ENCODE results near the gene TCF15. TPM values are rescaled to one million over a fixed set of nuclear protein-coding genes. Genes with fewer than 3 reads are reported as not detected.

TCF15 gene
- total and polyA plus RNA-seq, 4 donors = 0.58 to 1.0 TPM; not detected in 2

GRCh38 chr20:635893-636338 is 25.8 kb upstream of the TCF15 start:
- ATAC-seq (ENCODE audit: low FRiP score) (no peak), DNase-seq (no peak)
- WGBS, 2 donors = 44 to 46% methylated on average over 7 of the region's 7 CpGs
- Histone ChIP-seq H3K4me3 (ENCODE audit: low read length in 2 of 2) (no peak overlapping the region), H3K27me3 (ENCODE audit: control insufficient read depth in 1 of 2, insufficient read depth in 2 of 2, low read length in 1 of 2) (no peaks in the 10 kb centered on the region), H3K9me3 (ENCODE audit: control insufficient read depth, low read length) (no peaks in the 10 kb centered on the region), H3K36me3 (ENCODE audit: control insufficient read depth in 1 of 2, insufficient read depth in 2 of 2, low read length in 1 of 2) (no peaks in the 10 kb centered on the region), H3K27ac (ENCODE audit: low read depth in 1 of 2, low read length in 2 of 2) (no peak overlapping the region), H3K4me1 (ENCODE audit: control insufficient read depth in 1 of 2, insufficient read depth in 2 of 2, low read length in 2 of 2) (no peaks in the 10 kb centered on the region)
- intact Hi-C loops (cut with DNase I) = no loop called here

GRCh38 chr20:635028-635892 is 25.2 kb upstream of the TCF15 start:
- Histone ChIP-seq H3K4me1 (ENCODE audit: control insufficient read depth in 1 of 2, insufficient read depth in 2 of 2, low read length in 2 of 2) (no peaks in the 10 kb centered on the region), H3K36me3 (ENCODE audit: control insufficient read depth in 1 of 2, insufficient read depth in 2 of 2, low read length in 1 of 2) (no peaks in the 10 kb centered on the region), H3K9me3 (ENCODE audit: control insufficient read depth, low read length) (no peaks in the 10 kb centered on the region), H3K27ac (ENCODE audit: low read depth in 1 of 2, low read length in 2 of 2) (no peak overlapping the region), H3K27me3 (ENCODE audit: control insufficient read depth in 1 of 2, insufficient read depth in 2 of 2, low read length in 1 of 2) (no peaks in the 10 kb centered on the region), H3K4me3 (ENCODE audit: low read length in 2 of 2) (no peak overlapping the region)
- ATAC-seq (ENCODE audit: low FRiP score) (no peak), DNase-seq (no peak)
- WGBS, 2 donors = 68 to 70% methylated on average over 9 of the region's 9 CpGs
- intact Hi-C loops (cut with DNase I) = no loop called here

GRCh38 chr20:634148-634925 is 24.2 kb upstream of the TCF15 start:
- Histone ChIP-seq H3K27ac (ENCODE audit: low read depth in 1 of 2, low read length in 2 of 2) (no peak overlapping the region), H3K4me1 (ENCODE audit: control insufficient read depth in 1 of 2, insufficient read depth in 2 of 2, low read length in 2 of 2) (no peaks in the 10 kb centered on the region), H3K9me3 (ENCODE audit: control insufficient read depth, low read length) (no peaks in the 10 kb centered on the region), H3K4me3 (ENCODE audit: low read length in 2 of 2) (no peak overlapping the region), H3K27me3 (ENCODE audit: control insufficient read depth in 1 of 2, insufficient read depth in 2 of 2, low read length in 1 of 2) (no peaks in the 10 kb centered on the region), H3K36me3 (ENCODE audit: control insufficient read depth in 1 of 2, insufficient read depth in 2 of 2, low read length in 1 of 2) (no peaks in the 10 kb centered on the region)
- 64 to 70% methylated on average over 14 of the region's 14 CpGs for WGBS, 2 donors
- ATAC-seq (ENCODE audit: low FRiP score) (no peak), DNase-seq (no peak)
- intact Hi-C loops (cut with DNase I) = no loop called here

DNA sequence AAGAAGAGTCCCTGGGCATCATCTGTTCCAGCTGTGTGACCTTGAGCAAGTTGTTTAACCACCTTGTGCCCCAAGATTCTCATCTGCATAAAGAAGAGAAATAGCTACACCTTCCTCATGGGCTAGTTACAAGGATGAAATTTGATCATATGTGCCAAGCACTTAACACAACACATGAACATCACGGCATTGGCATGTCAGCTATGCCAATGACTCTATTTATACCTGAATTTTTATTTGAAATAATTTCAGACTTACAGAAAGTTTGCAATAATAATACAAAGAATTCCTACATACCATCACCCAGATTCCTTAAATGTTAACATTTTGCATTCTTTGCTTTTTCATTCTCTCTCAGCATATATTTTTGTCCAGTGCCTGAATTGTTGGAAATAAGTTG is 21.0 kb upstream of the TCF15 start:
- Histone ChIP-seq H3K27me3 (ENCODE audit: control insufficient read depth in 1 of 2, insufficient read depth in 2 of 2, low read length in 1 of 2) (no peaks in the 10 kb centered on the region), H3K36me3 (ENCODE audit: control insufficient read depth in 1 of 2, insufficient read depth in 2 of 2, low read length in 1 of 2) (no peaks in the 10 kb centered on the region), H3K9me3 (ENCODE audit: control insufficient read depth, low read length) (no peaks in the 10 kb centered on the region), H3K4me1 (ENCODE audit: control insufficient read depth in 1 of 2, insufficient read depth in 2 of 2, low read length in 2 of 2) (no peaks in the 10 kb centered on the region), H3K4me3 (ENCODE audit: low read length in 2 of 2) (no peak overlapping the region), H3K27ac (ENCODE audit: low read depth in 1 of 2, low read length in 2 of 2) (no peak overlapping the region)
- WGBS, 2 donors = 17 to 27% methylated on average over 1 of the region's 1 CpG
- intact Hi-C loops (cut with DNase I) = no loop called here
- no peak for DNase-seq
- no peak for ATAC-seq (ENCODE audit: low FRiP score)

DNA sequence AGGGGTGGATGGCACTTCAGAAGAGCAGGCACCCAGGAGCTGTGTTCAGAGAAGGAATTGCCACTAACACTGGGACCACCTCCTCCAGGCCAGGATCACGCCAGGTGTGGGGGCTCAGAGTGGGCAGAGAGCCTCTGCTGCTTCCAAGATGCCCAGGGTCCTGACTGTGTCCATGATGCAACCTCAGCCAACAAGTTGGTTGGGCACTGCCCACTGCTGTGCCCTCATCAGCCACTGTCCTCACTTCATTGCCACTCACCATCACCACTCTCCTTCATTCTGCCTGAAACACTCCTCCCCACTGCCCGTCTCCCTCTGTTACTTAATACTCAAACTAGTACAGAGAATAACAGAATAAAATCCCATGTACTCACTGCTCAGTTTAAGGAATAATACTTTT is 16.5 kb upstream of the TCF15 start:
- ATAC-seq (ENCODE audit: low FRiP score) (no peak), DNase-seq (no peak)
- WGBS, 2 donors = 70 to 83% methylated on average over 2 of the region's 2 CpGs
- Histone ChIP-seq H3K9me3 (ENCODE audit: control insufficient read depth, low read length) (peaks cover 1% of the 10 kb centered on the region), H3K4me3 (ENCODE audit: low read length in 2 of 2) (no peak overlapping the region), H3K27me3 (ENCODE audit: control insufficient read depth in 1 of 2, insufficient read depth in 2 of 2, low read length in 1 of 2) (no peaks in the 10 kb centered on the region), H3K36me3 (ENCODE audit: control insufficient read depth in 1 of 2, insufficient read depth in 2 of 2, low read length in 1 of 2) (no peaks in the 10 kb centered on the region), H3K27ac (ENCODE audit: low read depth in 1 of 2, low read length in 2 of 2) (no peak overlapping the region), H3K4me1 (ENCODE audit: control insufficient read depth in 1 of 2, insufficient read depth in 2 of 2, low read length in 2 of 2) (no peaks in the 10 kb centered on the region)
- intact Hi-C loops (cut with DNase I) = no loop called here

GRCh38 chr20:625360-625932 is 15.3 kb upstream of the TCF15 start:
- DNase-seq (no peak), ATAC-seq (ENCODE audit: low FRiP score) (no peak)
- WGBS, 2 donors = 85 to 97% methylated on average over 4 of the region's 4 CpGs
- H3K9me3 ChIP-seq (ENCODE audit: control insufficient read depth, low read length) = peaks cover 1% of the 10 kb centered on the region
- no peaks in the 10 kb centered on the region for H3K36me3 ChIP-seq (ENCODE audit: control insufficient read depth in 1 of 2, insufficient read depth in 2 of 2, low read length in 1 of 2)
- H3K4me3 ChIP-seq (ENCODE audit: low read length in 2 of 2) = no peak overlapping the region
- no peaks in the 10 kb centered on the region for H3K27me3 ChIP-seq (ENCODE audit: control insufficient read depth in 1 of 2, insufficient read depth in 2 of 2, low read length in 1 of 2)
- H3K4me1 ChIP-seq (ENCODE audit: control insufficient read depth in 1 of 2, insufficient read depth in 2 of 2, low read length in 2 of 2) = no peaks in the 10 kb centered on the region
- no peak overlapping the region for H3K27ac ChIP-seq (ENCODE audit: low read depth in 1 of 2, low read length in 2 of 2)
- intact Hi-C loops (cut with DNase I) = no loop called here

DNA sequence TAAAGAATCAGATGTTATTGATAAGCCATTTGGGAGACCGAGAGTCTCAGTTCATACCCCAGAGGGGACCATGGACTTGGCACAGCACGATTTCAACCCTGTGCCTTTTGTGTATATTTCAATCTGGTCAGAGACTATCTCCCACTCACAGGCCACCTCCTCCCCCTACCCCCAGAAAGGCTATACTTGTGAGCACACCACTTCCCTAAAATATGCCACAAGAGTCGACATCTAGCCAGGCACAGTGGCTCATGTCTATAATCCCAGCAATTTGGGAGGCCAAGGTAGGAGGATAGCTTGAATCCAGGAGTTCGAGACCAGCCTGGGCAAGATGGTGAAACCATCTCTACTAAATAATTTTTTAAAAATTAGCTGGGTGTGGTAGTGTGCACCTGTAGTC is 13.6 kb upstream of the TCF15 start:
- 68 to 72% methylated on average over 4 of the region's 4 CpGs for WGBS, 2 donors
- ATAC-seq (ENCODE audit: low FRiP score) (no peak), DNase-seq (no peak)
- intact Hi-C loops (cut with DNase I) = no loop called here
- Histone ChIP-seq H3K36me3 (ENCODE audit: control insufficient read depth in 1 of 2, insufficient read depth in 2 of 2, low read length in 1 of 2) (no peaks in the 10 kb centered on the region), H3K27me3 (ENCODE audit: control insufficient read depth in 1 of 2, insufficient read depth in 2 of 2, low read length in 1 of 2) (no peaks in the 10 kb centered on the region), H3K4me3 (ENCODE audit: low read length in 2 of 2) (no peak overlapping the region), H3K27ac (ENCODE audit: low read depth in 1 of 2, low read length in 2 of 2) (no peak overlapping the region), H3K4me1 (ENCODE audit: control insufficient read depth in 1 of 2, insufficient read depth in 2 of 2, low read length in 2 of 2) (no peaks in the 10 kb centered on the region), H3K9me3 (ENCODE audit: control insufficient read depth, low read length) (peaks cover 1% of the 10 kb centered on the region)

- Histone ChIP-seq H3K27me3 (ENCODE audit: control insufficient read depth in 1 of 2, insufficient read depth in 2 of 2, low read length in 1 of 2) (no peaks in the 10 kb centered on the region), H3K27ac (ENCODE audit: low read depth in 1 of 2, low read length in 2 of 2) (no peak overlapping the region), H3K9me3 (ENCODE audit: control insufficient read depth, low read length) (peaks cover 5% of the 10 kb centered on the region), H3K36me3 (ENCODE audit: control insufficient read depth in 1 of 2, insufficient read depth in 2 of 2, low read length in 1 of 2) (no peaks in the 10 kb centered on the region), H3K4me1 (ENCODE audit: control insufficient read depth in 1 of 2, insufficient read depth in 2 of 2, low read length in 2 of 2) (no peaks in the 10 kb centered on the region), H3K4me3 (ENCODE audit: low read length in 2 of 2) (no peak overlapping the region)
- DNase-seq = no peak
- 23 to 31% methylated on average over 4 of the region's 4 CpGs for WGBS, 2 donors
- no peak for ATAC-seq (ENCODE audit: low FRiP score)
- intact Hi-C loops (cut with DNase I) = no loop called here
Observed at GRCh38 chr20:623021-623420, 12.9 kb upstream of the TCF15 start.

Measured in aorta (tissue), 5 donors.